Fibroblast of mammary gland (primary cell): ENCODE data around the gene RNF17.
A peak's percentile ranks its signal among the peaks of the same experiment; 100 is the strongest.
"Not testable (repeated sequence)": the region's sequence is repeated elsewhere in the genome, so short reads cannot be mapped to it uniquely, and the experiment has no call there.

ENCODE experiments used
- DNase-seq: peaks from one replicate; pipeline ENCODE4 v3.0.0-alpha.2; 2010; ENCODE audit warnings: low read depth
- H3K4me3 ChIP-seq: 2 replicates; pipeline ENCODE4 v1.5.1; 2011; ENCODE audit warnings: low read depth, mild to moderate bottlenecking, low read length, moderate library complexity; ENCODE audit not compliant: control insufficient read depth
- TF ChIP-seq, protein P1 (sequence below): conservative IDR thresholded peaks from 2 replicates; pipeline ENCODE4 v1.5.1; 2011; ENCODE audit warnings: low read depth, low read length, inconsistent platforms; ENCODE audit not compliant: control insufficient read depth, insufficient read depth

The RNF17 gene

GRCh38 chr13:24723206-24723605 lies 40.8 kb upstream of the RNF17 start:
- DNase-seq, result no peak
- no peak overlapping the region for H3K4me3 ChIP-seq
- TF ChIP-seq, protein P1, sequence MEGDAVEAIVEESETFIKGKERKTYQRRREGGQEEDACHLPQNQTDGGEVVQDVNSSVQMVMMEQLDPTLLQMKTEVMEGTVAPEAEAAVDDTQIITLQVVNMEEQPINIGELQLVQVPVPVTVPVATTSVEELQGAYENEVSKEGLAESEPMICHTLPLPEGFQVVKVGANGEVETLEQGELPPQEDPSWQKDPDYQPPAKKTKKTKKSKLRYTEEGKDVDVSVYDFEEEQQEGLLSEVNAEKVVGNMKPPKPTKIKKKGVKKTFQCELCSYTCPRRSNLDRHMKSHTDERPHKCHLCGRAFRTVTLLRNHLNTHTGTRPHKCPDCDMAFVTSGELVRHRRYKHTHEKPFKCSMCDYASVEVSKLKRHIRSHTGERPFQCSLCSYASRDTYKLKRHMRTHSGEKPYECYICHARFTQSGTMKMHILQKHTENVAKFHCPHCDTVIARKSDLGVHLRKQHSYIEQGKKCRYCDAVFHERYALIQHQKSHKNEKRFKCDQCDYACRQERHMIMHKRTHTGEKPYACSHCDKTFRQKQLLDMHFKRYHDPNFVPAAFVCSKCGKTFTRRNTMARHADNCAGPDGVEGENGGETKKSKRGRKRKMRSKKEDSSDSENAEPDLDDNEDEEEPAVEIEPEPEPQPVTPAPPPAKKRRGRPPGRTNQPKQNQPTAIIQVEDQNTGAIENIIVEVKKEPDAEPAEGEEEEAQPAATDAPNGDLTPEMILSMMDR, result no peak

GRCh38 chr13:24724714-24725113 lies 39.3 kb upstream of the RNF17 start:
- no peak for DNase-seq
- TF ChIP-seq, protein P1, result no peak
- H3K4me3 ChIP-seq, result no peak overlapping the region

DNA sequence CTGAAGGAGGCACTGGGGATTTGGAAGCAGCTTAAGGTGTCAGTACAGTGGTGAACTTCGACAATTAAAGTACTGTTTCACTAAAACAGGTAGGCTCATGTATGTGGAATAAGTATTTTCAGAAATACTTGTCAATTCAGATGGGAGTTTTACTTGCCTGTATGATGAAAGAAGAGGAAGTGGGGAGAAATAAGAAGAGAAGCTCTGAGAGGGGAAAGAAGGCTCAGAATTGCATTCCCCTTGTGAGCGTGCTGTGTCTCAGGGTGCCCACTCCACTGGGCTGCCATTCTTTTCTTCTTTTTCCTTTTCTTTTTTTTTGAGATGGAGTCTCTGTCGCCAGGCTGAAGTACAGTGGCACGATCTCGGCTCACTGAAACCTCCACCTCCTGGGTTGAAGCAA lies 38.6 kb upstream of the RNF17 start:
- TF ChIP-seq, protein P1, result no peak
- no peak for DNase-seq
- H3K4me3 ChIP-seq, result no peak overlapping the region

GRCh38 chr13:24727731-24728601 lies 36.0 kb upstream of the RNF17 start:
- TF ChIP-seq, protein P1, result peak; percentile 82
- DNase-seq, result peak; percentile 86
- H3K4me3 ChIP-seq, result no peak overlapping the region

DNA sequence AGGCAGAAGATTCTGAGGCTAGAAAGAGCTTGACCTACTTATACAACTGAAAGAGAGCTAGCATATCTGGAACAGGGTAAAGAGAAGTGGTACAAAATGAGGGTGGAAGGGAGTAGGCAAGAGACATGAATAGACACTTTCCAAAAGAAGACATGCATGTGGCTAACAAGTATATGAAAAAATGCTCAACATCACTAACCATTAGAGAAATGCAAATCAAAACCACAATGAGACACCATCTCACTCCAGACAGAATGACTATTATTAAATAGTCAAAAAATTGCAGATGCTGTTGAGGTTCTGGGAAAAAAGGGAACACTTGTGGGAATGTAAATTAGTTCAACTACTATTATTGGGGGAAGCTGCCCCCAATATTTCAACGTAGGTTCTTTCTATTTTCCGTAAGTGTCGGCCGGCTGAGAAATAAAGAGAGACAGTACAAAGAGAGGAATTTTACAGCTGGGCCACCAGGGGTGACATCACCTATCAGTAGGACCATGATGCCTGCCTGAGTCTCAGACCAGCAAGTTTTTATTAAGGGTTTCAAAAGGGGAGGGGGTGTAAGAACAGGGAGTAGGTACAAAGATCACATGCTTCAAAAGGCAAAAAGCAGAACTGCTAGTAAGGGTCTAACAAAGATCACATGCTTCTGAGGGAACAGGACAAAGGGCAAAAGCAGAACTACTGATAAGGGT lies 32.9 kb upstream of the RNF17 start:
- H3K4me3 ChIP-seq, DNase-seq: not testable (repeated sequence)

- no peak overlapping the region for H3K4me3 ChIP-seq
- TF ChIP-seq, protein P1, result no peak
Observed at GRCh38 chr13:24734950-24735349, 29.0 kb upstream of the RNF17 start.

DNA sequence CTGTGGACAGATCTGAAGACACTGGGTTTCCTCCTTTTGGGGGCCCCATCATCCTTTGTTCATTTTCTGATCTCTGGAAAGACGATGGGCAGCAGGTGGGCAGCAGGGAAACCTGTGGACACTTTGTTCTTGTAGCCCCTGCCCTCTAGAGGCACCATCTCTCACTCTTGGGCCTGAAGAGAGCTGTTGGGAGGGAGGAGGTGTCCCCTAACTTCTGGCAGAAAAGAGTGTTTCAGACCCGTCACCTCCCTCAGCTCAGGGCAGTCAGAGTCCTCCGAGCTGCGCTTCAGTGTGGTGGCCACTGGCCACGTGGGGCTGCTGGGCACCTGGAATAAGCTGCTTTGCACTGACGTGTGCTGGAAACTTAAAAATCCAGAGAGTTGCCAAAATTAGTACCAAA lies 26.9 kb upstream of the RNF17 start:
- TF ChIP-seq, protein P1, result no peak
- no peak overlapping the region for H3K4me3 ChIP-seq
- DNase-seq, result no peak

More at GRCh38 chr13:24734950-24735349, 29.0 kb upstream of the RNF17 start:
- DNase-seq, result no peak
